NT2/D1 (cell line): ENCODE data around the gene ALDH3B1.

ENCODE experiments used
- SUZ12 ChIP-seq: IDR thresholded peaks from 2 replicates; pipeline ENCODE4 v1.6.1; 2011; ENCODE audit not compliant: insufficient read length, insufficient read depth; ENCODE audit errors: extremely low read depth
- YY1 ChIP-seq: IDR thresholded peaks from 2 replicates; pipeline ENCODE4 v1.6.1; 2011; ENCODE audit not compliant: insufficient read length, insufficient read depth
- ZNF274 ChIP-seq: IDR thresholded peaks from 2 replicates; pipeline ENCODE4 v1.6.1; 2011; ENCODE audit warnings: mild to moderate bottlenecking, low read depth, low read length

- TF ChIP-seq SUZ12: no peak
- no peak for TF ChIP-seq YY1
- no peak for TF ChIP-seq ZNF274
Observed at GRCh38 chr11:68011051-68011943, 1.2 kb downstream of the ALDH3B1 start.
